H9 (cell line): ENCODE measurements around the gene ZRANB3. TPM values are rescaled to one million over a fixed set of nuclear protein-coding genes. Genes with fewer than 3 reads are reported as not detected.
"Not testable (repeated sequence)": the region's sequence is repeated elsewhere in the genome, so short reads cannot be mapped to it uniquely, and the experiment has no call there.

Source experiments
- DNase-seq: peaks from one replicate; pipeline ENCODE4 v3.0.0-alpha.2; 2017
- H2AFZ ChIP-seq: one replicate; pipeline ENCODE4 v1.6.1; 2013; ENCODE audit warnings: mild to moderate bottlenecking, low read length, control low read depth, moderate library complexity
- H2AK5ac ChIP-seq: 2 replicates; pipeline ENCODE4 v1.6.1; 2013; ENCODE audit warnings: low read length, control low read depth, mixed read lengths; ENCODE audit not compliant: insufficient read length
- H2BK120ac ChIP-seq: one replicate; pipeline ENCODE4 v1.6.1; 2013; ENCODE audit warnings: low read depth, mild to moderate bottlenecking, low read length, control low read depth, inconsistent platforms; ENCODE audit not compliant: poor library complexity, severe bottlenecking
- H2BK12ac ChIP-seq: 2 replicates; pipeline ENCODE4 v1.6.1; 2013; ENCODE audit warnings: low read length, control low read depth, mixed read lengths, low read depth; ENCODE audit not compliant: insufficient read length
- H2BK15ac ChIP-seq: 2 replicates; pipeline ENCODE4 v1.6.1; 2013; ENCODE audit warnings: low read depth, low read length, control low read depth
- H2BK20ac ChIP-seq: one replicate; pipeline ENCODE4 v1.6.1; 2013; ENCODE audit warnings: low read depth, mild to moderate bottlenecking, low read length, control low read depth, inconsistent platforms; ENCODE audit not compliant: poor library complexity, severe bottlenecking
- H2BK5ac ChIP-seq: 2 replicates; pipeline ENCODE4 v1.6.1; 2013; ENCODE audit warnings: low read length, control low read depth, mixed read lengths; ENCODE audit not compliant: insufficient read length
- H3K14ac ChIP-seq: 2 replicates; pipeline ENCODE4 v1.6.1; 2013; ENCODE audit warnings: low read length, control low read depth; ENCODE audit not compliant: insufficient read depth
- H3K18ac ChIP-seq: 2 replicates; pipeline ENCODE4 v1.6.1; 2013; ENCODE audit warnings: low read depth, mild to moderate bottlenecking, mixed read lengths, low read length, control low read depth; ENCODE audit not compliant: insufficient read length
- H3K23ac ChIP-seq: 2 replicates; pipeline ENCODE4 v1.6.1; 2013; ENCODE audit warnings: low read length, control low read depth, mixed read lengths, low read depth; ENCODE audit not compliant: insufficient read length
- H3K23me2 ChIP-seq: 2 replicates; pipeline ENCODE4 v1.6.1; 2013; ENCODE audit warnings: low read depth, mild to moderate bottlenecking, mixed read lengths, low read length, control low read depth; ENCODE audit not compliant: insufficient read length, poor library complexity, severe bottlenecking
- H3K27ac ChIP-seq: 2 replicates; pipeline ENCODE4 v1.5.1; 2013; ENCODE audit warnings: low read length, control low read depth, mixed read lengths, low read depth; ENCODE audit not compliant: insufficient read length
- H3K27me3 ChIP-seq: 2 replicates; pipeline ENCODE4 v1.6.1; 2013; ENCODE audit warnings: low read length, control low read depth, inconsistent platforms; ENCODE audit not compliant: insufficient read depth
- H3K4ac ChIP-seq: 2 replicates; pipeline ENCODE4 v1.6.1; 2013; ENCODE audit warnings: low read depth, mild to moderate bottlenecking, control low read depth, inconsistent platforms, low read length, moderate library complexity
- H3K4me1 ChIP-seq: 2 replicates; pipeline ENCODE4 v1.6.1; 2013; ENCODE audit warnings: low read length, control low read depth, inconsistent platforms; ENCODE audit not compliant: insufficient read depth
- H3K4me2 ChIP-seq: 2 replicates; pipeline ENCODE4 v1.6.1; 2013; ENCODE audit warnings: low read length, control low read depth, mixed read lengths; ENCODE audit not compliant: insufficient read length, insufficient read depth
- H3K56ac ChIP-seq: 2 replicates; pipeline ENCODE4 v1.6.1; 2013; ENCODE audit warnings: low read depth, mild to moderate bottlenecking, mixed read lengths, low read length, control low read depth; ENCODE audit not compliant: insufficient read length
- H3K79me1 ChIP-seq: 2 replicates; pipeline ENCODE4 v1.6.1; 2013; ENCODE audit warnings: low read depth, mild to moderate bottlenecking, moderate library complexity, low read length, control low read depth, inconsistent platforms; ENCODE audit not compliant: insufficient read depth, poor library complexity, severe bottlenecking
- H3K79me2 ChIP-seq: 2 replicates; pipeline ENCODE4 v1.6.1; 2013; ENCODE audit warnings: low read length, control low read depth, inconsistent platforms; ENCODE audit not compliant: insufficient read depth
- H3K9ac ChIP-seq: 2 replicates; pipeline ENCODE4 v1.6.1; 2013; ENCODE audit warnings: low read length, control low read depth, mixed read lengths; ENCODE audit not compliant: insufficient read length; ENCODE audit errors: extremely low read depth
- H3K9me3 ChIP-seq: one replicate; pipeline ENCODE4 v1.6.1; 2013; ENCODE audit warnings: low read depth, low read length, inconsistent platforms; ENCODE audit not compliant: control insufficient read depth
- H3T11ph ChIP-seq: one replicate; pipeline ENCODE4 v1.6.1; 2013; ENCODE audit warnings: mild to moderate bottlenecking, low read length, control low read depth, inconsistent platforms
- H4K20me1 ChIP-seq: one replicate; pipeline ENCODE4 v1.6.1; 2013; ENCODE audit not compliant: control insufficient read depth, insufficient read length, insufficient read depth
- H4K5ac ChIP-seq: 2 replicates; pipeline ENCODE4 v1.6.1; 2013; ENCODE audit warnings: low read depth, mild to moderate bottlenecking, mixed read lengths, low read length, control low read depth; ENCODE audit not compliant: insufficient read length
- H4K8ac ChIP-seq: replicated peaks from 2 replicates; pipeline ENCODE4 v1.6.1; 2013; ENCODE audit warnings: low read length, control low read depth, mixed read lengths, low read depth; ENCODE audit not compliant: insufficient read length
- H4K91ac ChIP-seq: 2 replicates; pipeline ENCODE4 v1.6.1; 2013; ENCODE audit warnings: low read depth, mild to moderate bottlenecking, moderate library complexity, mixed read lengths, low read length, control low read depth; ENCODE audit not compliant: insufficient read length
- H3K27ac Mint-ChIP-seq, 3 experiments: 2 replicates in 2 of 3; 3 replicates in 1 of 3; pipeline ENCODE4 v1.8.0; 2020 to 2021; ENCODE audit warnings: mixed read lengths in 3 of 3, mild to moderate bottlenecking in 1 of 3, moderate library complexity in 1 of 3
- H3K27me3 Mint-ChIP-seq: 2 replicates; pipeline ENCODE4 v1.8.0; 2021; ENCODE audit warnings: low read depth, mild to moderate bottlenecking, moderate library complexity, mixed read lengths
- H3K36me3 Mint-ChIP-seq, 3 experiments: 2 replicates in 2 of 3; 3 replicates in 1 of 3; pipeline ENCODE4 v1.8.0; 2020 to 2021; ENCODE audit warnings: low read depth in 3 of 3, mixed read lengths in 3 of 3; ENCODE audit not compliant: insufficient read depth in 1 of 3
- H3K4me1 Mint-ChIP-seq, 2 experiments: 2 replicates each; pipeline ENCODE4 v1.8.0; 2020; ENCODE audit warnings: mixed read lengths in 2 of 2
- H3K4me3 Mint-ChIP-seq, 2 experiments: 2 replicates in 1 of 2; 3 replicates in 1 of 2; pipeline ENCODE4 v1.8.0; 2020 to 2021; ENCODE audit warnings: mild to moderate bottlenecking in 2 of 2, mixed read lengths in 2 of 2, moderate library complexity in 1 of 2
- H3K9me3 Mint-ChIP-seq, 2 experiments: 2 replicates in 1 of 2; 3 replicates in 1 of 2; pipeline ENCODE4 v1.8.0; 2020; ENCODE audit warnings: mild to moderate bottlenecking in 2 of 2, mixed read lengths in 2 of 2, moderate library complexity in 1 of 2
- WGBS: extraction: QIAGEN DNeasy Blood & Tissue Kit; methylation state at CpG from one replicate; pipeline ENCODE4 v1.1.7; 2013; ENCODE audit warnings: missing lambda C conversion rate, low lambda C conversion rate, mixed read lengths; ENCODE audit not compliant: insufficient read length; ENCODE audit errors: extremely low coverage; 5-methylcytosine and 5-hydroxymethylcytosine counted together
- total RNA-seq: library from RNA; stranded (reverse); gene quantifications from 2 replicates; pipeline ENCODE4 v1.2.1, GENCODE V29; 2021
- TF ChIP-seq, protein P1 (sequence below): fragments of 200-600 bp; sonication (generic); conservative IDR thresholded peaks from 3 replicates; pipeline ENCODE4 v1.8.0; 2021; ENCODE audit warnings: antibody characterized with exemption, mild to moderate bottlenecking

The ZRANB3 gene
- total RNA-seq, 1 experiment from 2014 or later = 16.7 TPM

DNA sequence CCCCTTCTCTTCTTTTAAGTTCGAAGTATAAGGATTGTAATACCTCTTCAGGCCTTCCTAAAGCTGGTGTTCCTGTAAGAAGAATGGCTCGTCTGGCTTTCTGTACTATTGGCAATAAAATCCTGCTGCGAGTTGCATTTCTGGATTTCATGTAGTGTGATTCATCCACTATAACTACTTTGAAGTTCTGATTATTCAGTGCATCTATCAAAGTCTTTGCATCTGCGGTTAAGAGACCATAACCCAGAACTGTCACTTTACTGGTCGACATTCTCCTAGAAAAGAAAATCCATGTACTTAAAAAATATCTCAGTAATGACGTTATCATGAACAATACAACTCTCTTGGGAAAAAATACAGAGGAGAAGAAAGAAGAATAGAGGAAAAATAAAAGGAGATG, 181.1 kb downstream of the ZRANB3 start:
- no peak overlapping the region for H3T11ph ChIP-seq
- no peak overlapping the region for H4K91ac ChIP-seq
- DNase-seq = no peak
- Mint-ChIP-seq H3K4me1 (peaks cover 6 to 7% of the 10 kb centered on the region in 2 experiments; a peak in 3 of 4 replicates), H3K36me3 (peaks cover 12 to 14% (median 13%) of the 10 kb centered on the region in 3 experiments), H3K27me3 (no peaks in the 10 kb centered on the region), H3K27ac (no peak overlapping the region), H3K4me3 (no peak overlapping the region), H3K9me3 (peaks cover 5 to 8% of the 10 kb centered on the region in 2 experiments)
- H2AFZ ChIP-seq = no peak overlapping the region
- no CpG with 5 or more reads among the region's 6 CpGs for WGBS
- no peaks in the 10 kb centered on the region for H3K79me2 ChIP-seq
- H2BK15ac ChIP-seq = no peak overlapping the region
- H2BK5ac ChIP-seq = no peak overlapping the region
- no peak overlapping the region for H4K5ac ChIP-seq
- no peak overlapping the region for H2BK120ac ChIP-seq
- TF ChIP-seq, protein P1, sequence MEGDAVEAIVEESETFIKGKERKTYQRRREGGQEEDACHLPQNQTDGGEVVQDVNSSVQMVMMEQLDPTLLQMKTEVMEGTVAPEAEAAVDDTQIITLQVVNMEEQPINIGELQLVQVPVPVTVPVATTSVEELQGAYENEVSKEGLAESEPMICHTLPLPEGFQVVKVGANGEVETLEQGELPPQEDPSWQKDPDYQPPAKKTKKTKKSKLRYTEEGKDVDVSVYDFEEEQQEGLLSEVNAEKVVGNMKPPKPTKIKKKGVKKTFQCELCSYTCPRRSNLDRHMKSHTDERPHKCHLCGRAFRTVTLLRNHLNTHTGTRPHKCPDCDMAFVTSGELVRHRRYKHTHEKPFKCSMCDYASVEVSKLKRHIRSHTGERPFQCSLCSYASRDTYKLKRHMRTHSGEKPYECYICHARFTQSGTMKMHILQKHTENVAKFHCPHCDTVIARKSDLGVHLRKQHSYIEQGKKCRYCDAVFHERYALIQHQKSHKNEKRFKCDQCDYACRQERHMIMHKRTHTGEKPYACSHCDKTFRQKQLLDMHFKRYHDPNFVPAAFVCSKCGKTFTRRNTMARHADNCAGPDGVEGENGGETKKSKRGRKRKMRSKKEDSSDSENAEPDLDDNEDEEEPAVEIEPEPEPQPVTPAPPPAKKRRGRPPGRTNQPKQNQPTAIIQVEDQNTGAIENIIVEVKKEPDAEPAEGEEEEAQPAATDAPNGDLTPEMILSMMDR = no peak
- no peaks in the 10 kb centered on the region for H3K4me1 ChIP-seq
- H3K56ac ChIP-seq = no peak overlapping the region
- no peaks in the 10 kb centered on the region for H3K79me1 ChIP-seq
- H3K9ac ChIP-seq = no peak overlapping the region
- H3K18ac ChIP-seq = no peak overlapping the region
- H3K9me3 ChIP-seq = no peaks in the 10 kb centered on the region
- no peak overlapping the region for H3K4ac ChIP-seq
- no peaks in the 10 kb centered on the region for H3K23me2 ChIP-seq
- H2AK5ac ChIP-seq = no peak overlapping the region
- no peak overlapping the region for H2BK20ac ChIP-seq
- no peak overlapping the region for H3K23ac ChIP-seq
- no peak overlapping the region for H2BK12ac ChIP-seq
- H3K27ac ChIP-seq = no peak overlapping the region
- no peak overlapping the region for H3K14ac ChIP-seq
- no peaks in the 10 kb centered on the region for H3K27me3 ChIP-seq
- no peak overlapping the region for H3K4me2 ChIP-seq
- no peaks in the 10 kb centered on the region for H4K20me1 ChIP-seq
- H4K8ac ChIP-seq = no peak overlapping the region

DNA sequence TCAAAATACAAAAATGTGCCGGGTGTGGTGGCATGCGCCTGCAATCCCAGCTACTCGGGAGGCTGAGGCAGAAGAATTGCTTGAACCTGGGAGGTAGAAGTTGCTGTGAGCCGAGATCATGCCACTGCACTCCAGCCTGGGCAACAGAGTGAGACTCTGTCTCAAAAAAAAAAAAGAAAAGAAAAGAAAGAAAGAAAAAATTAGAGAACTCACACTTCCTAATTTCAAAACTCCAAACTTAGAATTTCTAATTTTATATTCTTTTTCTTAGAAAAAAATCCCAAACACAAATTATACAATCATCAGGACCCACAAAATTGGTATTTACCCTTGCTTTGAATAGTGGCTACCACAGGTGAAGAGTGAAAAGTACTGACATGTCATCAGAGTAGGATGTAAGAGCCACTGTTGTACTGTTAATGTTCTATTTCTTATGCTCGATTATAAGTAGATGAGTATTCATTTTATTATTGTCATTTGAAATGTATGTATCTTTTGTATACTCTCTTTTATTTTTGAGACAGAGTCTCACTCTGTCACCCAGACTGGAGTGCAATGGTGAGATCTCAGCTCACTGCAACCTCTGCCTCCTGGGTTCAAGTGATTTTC, 182.8 kb downstream of the ZRANB3 start:
- H2BK20ac ChIP-seq, H4K91ac ChIP-seq, H3K27me3 ChIP-seq, H2BK5ac ChIP-seq, H4K20me1 ChIP-seq, H3K14ac ChIP-seq, H3K4ac ChIP-seq, H3K4me3 Mint-ChIP-seq, H3K27ac Mint-ChIP-seq, H3K23ac ChIP-seq, H4K5ac ChIP-seq, H3T11ph ChIP-seq, H3K4me1 ChIP-seq, H3K9me3 Mint-ChIP-seq, H3K27ac ChIP-seq, H2BK15ac ChIP-seq, H3K18ac ChIP-seq, H2AK5ac ChIP-seq, H3K79me1 ChIP-seq, DNase-seq, H3K9me3 ChIP-seq, H3K4me1 Mint-ChIP-seq, H3K9ac ChIP-seq, H3K23me2 ChIP-seq, H2BK120ac ChIP-seq, H3K79me2 ChIP-seq, H3K27me3 Mint-ChIP-seq, H2BK12ac ChIP-seq, H3K4me2 ChIP-seq, H3K56ac ChIP-seq, H2AFZ ChIP-seq, H4K8ac ChIP-seq: not testable (repeated sequence)
- WGBS = no CpG with 5 or more reads among the region's 5 CpGs
- H3K36me3 Mint-ChIP-seq = peaks cover 12 to 19% (median 13%) of the 10 kb centered on the region in 3 experiments
